K562 (cell line): Measurements from ENCODE around the gene CCSER2. TPM values are rescaled to one million over a fixed set of nuclear protein-coding genes. Genes with fewer than 3 reads are reported as not detected.

Experiments used
- C11orf30 ChIP-seq: fragments of 450-650 bp; IDR thresholded peaks from 2 replicates; pipeline ENCODE4 v1.6.1; 2016; ENCODE audit warnings: low read depth, mild to moderate bottlenecking
- CHD2 ChIP-seq: IDR thresholded peaks from 2 replicates; pipeline ENCODE4 v1.6.1; 2011; ENCODE audit warnings: low read depth, low read length
- COPS2 ChIP-seq: fragments of 450-650 bp; conservative IDR thresholded peaks from 2 replicates; pipeline ENCODE4 v1.6.1; 2016; ENCODE audit warnings: mild to moderate bottlenecking, moderate library complexity
- FOXA1 ChIP-seq: fragments of 450-650 bp; IDR thresholded peaks from 2 replicates; pipeline ENCODE4 v1.6.1; 2016; ENCODE audit warnings: mild to moderate bottlenecking, borderline replicate concordance
- HNRNPH1 ChIP-seq: fragments of 200-400 bp; formaldehyde crosslinking; optimal IDR thresholded peaks from 2 replicates; pipeline ENCODE3; 2017; ENCODE audit warnings: low read depth, mild to moderate bottlenecking, low read length, moderate library complexity
- ID3 ChIP-seq, 2 experiments: fragments of 250-450 bp in 1 of 2; fragments of 450-650 bp in 1 of 2; sonication (Bioruptor Pico) in 1 of 2; IDR thresholded peaks; 2 replicates each; pipeline versions ENCODE4 v1.6.1 to v1.8.0; 2016 to 2021; ENCODE audit warnings: mild to moderate bottlenecking in 2 of 2, moderate library complexity in 2 of 2, missing compliant biosample characterization in 1 of 2, missing genetic modification characterization in 1 of 2
- MAFG ChIP-seq: fragments of 450-650 bp; conservative IDR thresholded peaks from 2 replicates; pipeline ENCODE4 v1.6.1; 2016; ENCODE audit warnings: missing genetic modification characterization, missing compliant biosample characterization
- MCM7 ChIP-seq, 2 experiments: fragments of 450-650 bp; IDR thresholded peaks; 2 replicates each; pipeline ENCODE4 v1.6.1; 2016 to 2018
- MITF ChIP-seq: IDR thresholded peaks from 2 replicates; pipeline ENCODE4 v1.6.1; 2014; ENCODE audit warnings: antibody characterized with exemption
- NCOR1 ChIP-seq: fragments of 450-650 bp; IDR thresholded peaks from 2 replicates; pipeline ENCODE4 v1.6.1; 2016; ENCODE audit warnings: mild to moderate bottlenecking, moderate library complexity
- POLR2AphosphoS2 ChIP-seq: IDR thresholded peaks from 2 replicates; pipeline ENCODE4 v1.6.1; 2012; ENCODE audit warnings: low read length, improper control_type of control experiment
- RAD21 ChIP-seq, 2 experiments: fragments of 250-450 bp in 1 of 2; fragments of 450-650 bp in 1 of 2; sonication (Bioruptor Pico) in 1 of 2; formaldehyde crosslinking in 1 of 2; IDR thresholded peaks in 1 of 2; conservative IDR thresholded peaks in 1 of 2; 2 replicates each; pipeline versions ENCODE4 v1.4.0 to v1.8.0; 2020 to 2022; ENCODE audit warnings: mild to moderate bottlenecking in 2 of 2, moderate library complexity in 1 of 2
- SIRT6 ChIP-seq: IDR thresholded peaks from one replicate; pipeline ENCODE4 v1.6.1; 2012; ENCODE audit warnings: low read depth, mild to moderate bottlenecking, control low read depth, inconsistent platforms, low read length, moderate library complexity
- SRSF3 ChIP-seq: fragments of 200-400 bp; formaldehyde crosslinking; IDR thresholded peaks from 2 replicates; pipeline ENCODE4 v1.6.1; 2016; ENCODE audit warnings: mild to moderate bottlenecking, low read length, moderate library complexity; ENCODE audit not compliant: insufficient read depth
- TFE3 ChIP-seq: fragments of 450-650 bp; formaldehyde crosslinking; IDR thresholded peaks from 2 replicates; pipeline ENCODE4 v1.4.0; 2020; ENCODE audit warnings: mild to moderate bottlenecking, mixed read lengths
- THRAP3 ChIP-seq: fragments of 450-650 bp; IDR thresholded peaks from 2 replicates; pipeline ENCODE4 v1.6.1; 2016; ENCODE audit warnings: mild to moderate bottlenecking, inconsistent platforms, borderline replicate concordance
- ZBTB34 ChIP-seq: fragments of 250-450 bp; sonication (Bioruptor Pico); IDR thresholded peaks from 2 replicates; pipeline ENCODE4 v1.8.0; 2021; ENCODE audit warnings: mild to moderate bottlenecking, moderate library complexity
- ZNF274 ChIP-seq: IDR thresholded peaks from 2 replicates; pipeline ENCODE4 v1.6.1; 2011; ENCODE audit warnings: low read depth, mild to moderate bottlenecking, low read length, moderate library complexity, borderline replicate concordance
- ZNF316 ChIP-seq: fragments of 450-650 bp; IDR thresholded peaks from 2 replicates; pipeline ENCODE4 v1.6.1; 2016
- ZNF408 ChIP-seq: fragments of 250-450 bp; sonication (Bioruptor Pico); IDR thresholded peaks from 2 replicates; pipeline ENCODE4 v1.4.0; 2020; ENCODE audit warnings: low read depth, mild to moderate bottlenecking, moderate library complexity
- ZNF740 ChIP-seq, 3 experiments: fragments of 200-800 bp in 1 of 3; sonication (Bioruptor generic) in 1 of 3; sonication (generic) in 1 of 3; formaldehyde crosslinking in 1 of 3; IDR thresholded peaks; 2 replicates each; pipeline versions ENCODE4 v1.6.1 to v1.8.0; 2016 to 2022; ENCODE audit warnings: mild to moderate bottlenecking in 2 of 3, missing compliant biosample characterization in 2 of 3, missing genetic modification characterization in 2 of 3, missing genetic modification reagents in 1 of 3
- polyA plus RNA-seq, 8 experiments: library from polyadenylated mRNA; depleted of rRNA in 4 of 8; stranded (reverse) in 5 of 8; unstranded in 3 of 8; fragments of >200 nt; fragmentation: Nextera tagmentation in 2 of 8; fragmentation: Illumina TruSeq in 1 of 8; extraction: Ambion mirVana in 2 of 8; extraction: Trizol in 1 of 8; gene quantifications; 2 replicates each; pipeline versions ENCODE4 v1.2.1 to v1.2.3, GENCODE V29; 2011 to 2014; ENCODE audit warnings: inconsistent platforms in 1 of 8, missing spikeins in 1 of 8
- total RNA-seq, 7 experiments: library from RNA; depleted of rRNA in 6 of 7; stranded (reverse); fragments of >200 nt in 6 of 7; fragmentation: Illumina TruSeq in 2 of 7; extraction: Trizol in 2 of 7; gene quantifications; 2 replicates each; pipeline versions ENCODE4 v1.2.1 to v1.2.3, GENCODE V29; 2011 to 2021; ENCODE audit warnings: low replicate concordance in 1 of 7

The CCSER2 gene
- total and polyA plus RNA-seq, 9 of the 15 experiments (the other 6 are each of a cell fraction or from before 2014, with no cell fraction given) = 2.7 to 15.1 (median 9.7) TPM

- TF ChIP-seq MITF (no peak), SRSF3 (no peak), MCM7 (IDR thresholded peaks at IDR 0.05) (no peak), ID3 (CRISPR knock-in tag; IDR thresholded peaks at IDR 0.05) (no peak), ID3 (tag; IDR thresholded peaks at IDR 0.05) (no peak), MAFG (tag) (peak; percentile 50), C11orf30 (peak; percentile 62; the same call in 1 of the 2 replicates), ZBTB34 (CRISPR knock-in tag) (no peak), ZNF408 (no peak), FOXA1 (no peak), THRAP3 (no peak), ZNF274 (no peak), TFE3 (CRISPR knock-in tag) (no peak), NCOR1 (no peak), COPS2 (no peak), SIRT6 (no peak), HNRNPH1 (no peak), ZNF740 (CRISPR knock-in tag; IDR thresholded peaks at IDR 0.05) (no peak), ZNF740 (tag; IDR thresholded peaks at IDR 0.05) (no peak), ZNF316 (peak; percentile 75), RAD21 (CRISPR knock-in tag; conservative IDR thresholded peaks at IDR 0.05 in 1 of 2, IDR thresholded peaks at IDR 0.05 in 1 of 2) (no peak), CHD2 (no peak), POLR2AphosphoS2 (no peak)
Measured at GRCh38 chr10:84530724-84531325, 202.4 kb downstream of the CCSER2 start (continued).
